GM20431 (cell line): Measurements from ENCODE around the gene DNMT3L.
"Not testable (repeated sequence)": the region's sequence is repeated elsewhere in the genome, so short reads cannot be mapped to it uniquely, and the experiment has no call there.

ENCODE experiments used
- in situ Hi-C: fragments of 300-500 bp; cut with MseI, MboI; formaldehyde crosslinking; loops from one replicate; pipeline ENCODE4 v1.15.0; 2020; ENCODE audit warnings: low sequenced_read_pairs; ENCODE audit not compliant: unreplicated experiment

DNMT3L gene

GRCh38 chr21:44295646-44296045, 33.9 kb upstream of the DNMT3L start:
- in situ Hi-C loops = no loop called here

- in situ Hi-C loops = no loop called here
Observed at GRCh38 chr21:44295163-44295573, 33.5 kb upstream of the DNMT3L start.

GRCh38 chr21:44294391-44295162, 32.9 kb upstream of the DNMT3L start:
- in situ Hi-C loops = no loop called here

GRCh38 chr21:44293551-44294231, 32.0 kb upstream of the DNMT3L start:
- in situ Hi-C loops = no loop called here

- in situ Hi-C loops = no loop called here
Observed at GRCh38 chr21:44292812-44293195, 31.1 kb upstream of the DNMT3L start.

GRCh38 chr21:44291936-44292811, 30.5 kb upstream of the DNMT3L start:
- in situ Hi-C loops = no loop called here

- in situ Hi-C loops = no loop called here
Observed at GRCh38 chr21:44291078-44291935, 29.6 kb upstream of the DNMT3L start.

GRCh38 chr21:44290327-44291077, 28.8 kb upstream of the DNMT3L start:
- in situ Hi-C loops = no loop called here

- in situ Hi-C loops = no loop called here
Observed at GRCh38 chr21:44289381-44290010, 27.8 kb upstream of the DNMT3L start.

GRCh38 chr21:44288251-44289110, 26.8 kb upstream of the DNMT3L start:
- in situ Hi-C loops = no loop called here

- in situ Hi-C loops = no loop called here
Observed at GRCh38 chr21:44286716-44287632, 25.3 kb upstream of the DNMT3L start.

GRCh38 chr21:44286086-44286715, 24.5 kb upstream of the DNMT3L start:
- in situ Hi-C loops = no loop called here

- in situ Hi-C loops = no loop called here
Observed at GRCh38 chr21:44285138-44285992, 23.7 kb upstream of the DNMT3L start, which contains the start of gene AIRE. TSS of gene AIRE (plus strand) at chr21:44285876. CDS start at chr21:44286007, 131 bp downstream.

- in situ Hi-C loops = no loop called here
Observed at GRCh38 chr21:44283948-44284347, 22.3 kb upstream of the DNMT3L start.

GRCh38 chr21:44283211-44283785, 21.6 kb upstream of the DNMT3L start:
- in situ Hi-C loops = not testable (repeated sequence)
